Neuronal stem cell (in vitro differentiated cells): Measurements from ENCODE around the gene SLC25A41.
A peak's percentile ranks its signal among the peaks of the same experiment; 100 is the strongest.

Source experiments
- DNase-seq: peaks from one replicate; pipeline ENCODE4 v3.0.0-alpha.2; 2013; ENCODE audit warnings: low spot score
- H2AFZ ChIP-seq: one replicate; pipeline ENCODE4 v1.6.1; 2013; ENCODE audit warnings: mild to moderate bottlenecking, low read length, inconsistent platforms
- H2AK5ac ChIP-seq: 2 replicates; pipeline ENCODE4 v1.6.1; 2013; ENCODE audit warnings: low read depth, mild to moderate bottlenecking, inconsistent platforms, low read length, moderate library complexity, mixed read lengths
- H2BK120ac ChIP-seq: 2 replicates; pipeline ENCODE4 v1.6.1; 2013; ENCODE audit warnings: low read depth, mild to moderate bottlenecking, inconsistent platforms, low read length, moderate library complexity, mixed read lengths
- H2BK12ac ChIP-seq: one replicate; pipeline ENCODE4 v1.6.1; 2013; ENCODE audit warnings: low read length, inconsistent platforms
- H2BK15ac ChIP-seq: 2 replicates; pipeline ENCODE4 v1.6.1; 2013; ENCODE audit warnings: mild to moderate bottlenecking, low read length, inconsistent platforms, mixed read lengths
- H2BK5ac ChIP-seq: one replicate; pipeline ENCODE4 v1.6.1; 2013; ENCODE audit warnings: inconsistent platforms, mild to moderate bottlenecking, low read length, moderate library complexity
- H3K14ac ChIP-seq: one replicate; pipeline ENCODE4 v1.6.1; 2013; ENCODE audit warnings: low read length, inconsistent platforms
- H3K18ac ChIP-seq: 2 replicates; pipeline ENCODE4 v1.6.1; 2013; ENCODE audit warnings: low read length, inconsistent platforms
- H3K23ac ChIP-seq: 2 replicates; pipeline ENCODE4 v1.6.1; 2013; ENCODE audit warnings: low read depth, mild to moderate bottlenecking, mixed read lengths, low read length, inconsistent platforms; ENCODE audit not compliant: poor library complexity
- H3K27ac ChIP-seq: replicated peaks from 3 replicates; pipeline ENCODE4 v1.5.1; 2013; ENCODE audit warnings: low read length, inconsistent platforms
- H3K27me3 ChIP-seq, 3 experiments: 2 replicates each; pipeline ENCODE4 v1.6.1; 2013; ENCODE audit warnings: low read length in 3 of 3, mild to moderate bottlenecking in 2 of 3, inconsistent platforms in 1 of 3, low read depth in 1 of 3, mixed read lengths in 1 of 3, moderate library complexity in 1 of 3; ENCODE audit not compliant: control insufficient read depth in 3 of 3, insufficient read depth in 3 of 3
- H3K36me3 ChIP-seq, 2 donors: replicated peaks in 1 of 2; 2 replicates each; pipeline ENCODE4 v1.6.1; 2013; ENCODE audit warnings: low read length in 2 of 2; ENCODE audit not compliant: control insufficient read depth in 2 of 2, insufficient read depth in 2 of 2
- H3K4ac ChIP-seq: 2 replicates; pipeline ENCODE4 v1.6.1; 2013; ENCODE audit warnings: inconsistent platforms, mild to moderate bottlenecking, low read length, moderate library complexity
- H3K4me1 ChIP-seq, 2 donors: 1 replicate in 1 of 2; 2 replicates in 1 of 2; pipeline ENCODE4 v1.6.1; 2013; ENCODE audit warnings: low read length in 2 of 2, low read depth in 1 of 2; ENCODE audit not compliant: control insufficient read depth in 2 of 2, insufficient read depth in 1 of 2
- H3K4me2 ChIP-seq: one replicate; pipeline ENCODE4 v1.6.1; 2013; ENCODE audit warnings: mild to moderate bottlenecking, low read length, inconsistent platforms; ENCODE audit not compliant: insufficient read depth, poor library complexity, severe bottlenecking
- H3K4me3 ChIP-seq, 2 donors: 2 replicates each; pipeline ENCODE4 v1.5.1; 2013; ENCODE audit warnings: low read length in 2 of 2, mild to moderate bottlenecking in 2 of 2, inconsistent platforms in 1 of 2, moderate library complexity in 1 of 2
- H3K79me1 ChIP-seq: one replicate; pipeline ENCODE4 v1.6.1; 2013; ENCODE audit warnings: low read depth, mild to moderate bottlenecking, inconsistent platforms, low read length, moderate library complexity
- H3K9ac ChIP-seq: one replicate; pipeline ENCODE4 v1.6.1; 2013; ENCODE audit warnings: mild to moderate bottlenecking, low read depth, low read length, inconsistent platforms; ENCODE audit not compliant: poor library complexity
- H3K9me3 ChIP-seq, 2 donors: replicated peaks in 1 of 2; 2 replicates each; pipeline versions ENCODE3 to v1.6.1; 2013; ENCODE audit warnings: low read length in 2 of 2, mild to moderate bottlenecking in 2 of 2, inconsistent platforms in 1 of 2, low read depth in 1 of 2, mixed read lengths in 1 of 2, moderate library complexity in 1 of 2; ENCODE audit not compliant: control insufficient read depth in 2 of 2, insufficient read depth in 1 of 2
- H4K8ac ChIP-seq: one replicate; pipeline ENCODE4 v1.6.1; 2013; ENCODE audit warnings: low read depth, mild to moderate bottlenecking, inconsistent platforms, low read length, moderate library complexity
- H4K91ac ChIP-seq: one replicate; pipeline ENCODE4 v1.6.1; 2013; ENCODE audit warnings: low read length, low read depth, mild to moderate bottlenecking, inconsistent platforms; ENCODE audit not compliant: poor library complexity
- WGBS, 2 donors: extraction: QIAGEN DNeasy Blood & Tissue Kit; methylation state at CpG; one replicate each; pipeline ENCODE4 v1.1.7; 2013; ENCODE audit warnings: missing lambda C conversion rate in 2 of 2, mixed read lengths in 1 of 2; ENCODE audit not compliant: insufficient read length in 2 of 2, insufficient replicate concordance in 1 of 2; ENCODE audit errors: extremely low coverage in 2 of 2; 5-methylcytosine and 5-hydroxymethylcytosine counted together

Gene SLC25A41

GRCh38 chr19:6457958-6458694 is 24.6 kb upstream of the SLC25A41 start:
- Histone ChIP-seq H4K8ac (no peak overlapping the region), H4K91ac (no peak overlapping the region), H2BK120ac (no peak overlapping the region), H3K36me3 (peaks cover 13 to 37% of the 10 kb centered on the region in 2 donors), H3K27ac (no peak overlapping the region), H3K4me1 (peaks cover 5% of the 10 kb centered on the region in 2 donors), H3K14ac (no peak overlapping the region), H2AFZ (no peak overlapping the region), H2BK15ac (no peak overlapping the region), H3K4me3 (peak overlapping the region in 1 of 2 donors; percentile 51), H3K79me1 (peaks cover 6% of the 10 kb centered on the region), H3K4ac (no peak overlapping the region), H3K9ac (no peak overlapping the region), H3K9me3 (peaks cover 12 to 22% of the 10 kb centered on the region in 2 donors), H3K27me3 (peaks cover 0 to 11% (median 7%) of the 10 kb centered on the region in 3 experiments), H3K4me2 (peak overlapping the region; percentile 94), H2BK5ac (peak overlapping the region; percentile 71), H2BK12ac (no peak overlapping the region), H3K23ac (no peak overlapping the region), H2AK5ac (no peak overlapping the region), H3K18ac (no peak overlapping the region)
- no CpG with 5 or more reads among the region's 17 CpGs for WGBS, 2 donors
- DNase-seq: no peak

GRCh38 chr19:6455924-6456323 is 22.4 kb upstream of the SLC25A41 start:
- Histone ChIP-seq H3K4ac (no peak overlapping the region), H3K9me3 (peaks cover 12 to 22% of the 10 kb centered on the region in 2 donors), H3K4me1 (peaks cover 5% of the 10 kb centered on the region in 2 donors), H2AK5ac (no peak overlapping the region), H3K27ac (no peak overlapping the region), H4K91ac (no peak overlapping the region), H3K9ac (peak overlapping the region; percentile 21), H2BK12ac (no peak overlapping the region), H3K27me3 (no peaks in the 10 kb centered on the region), H3K18ac (no peak overlapping the region), H2BK15ac (no peak overlapping the region), H3K79me1 (peaks cover 6% of the 10 kb centered on the region), H2AFZ (no peak overlapping the region), H3K14ac (no peak overlapping the region), H3K23ac (no peak overlapping the region), H4K8ac (no peak overlapping the region), H2BK120ac (no peak overlapping the region), H3K4me3 (no peak overlapping the region), H3K36me3 (peaks cover 21 to 56% of the 10 kb centered on the region in 2 donors), H2BK5ac (no peak overlapping the region), H3K4me2 (no peak overlapping the region)
- DNase-seq: no peak
- WGBS, 2 donors: no CpG with 5 or more reads among the region's 15 CpGs

GRCh38 chr19:6453951-6454565 is 20.5 kb upstream of the SLC25A41 start:
- H2BK5ac ChIP-seq: no peak overlapping the region
- no peak overlapping the region for H4K8ac ChIP-seq
- H2AK5ac ChIP-seq: no peak overlapping the region
- H3K79me1 ChIP-seq: peaks cover 6% of the 10 kb centered on the region
- no peaks in the 10 kb centered on the region for H3K27me3 ChIP-seq
- no peak overlapping the region for H2AFZ ChIP-seq
- no CpG with 5 or more reads among the region's 11 CpGs for WGBS, 2 donors
- H2BK120ac ChIP-seq: no peak overlapping the region
- no peak for DNase-seq
- H3K4me1 ChIP-seq: peaks cover 2 to 5% of the 10 kb centered on the region in 2 donors
- H3K23ac ChIP-seq: no peak overlapping the region
- H2BK12ac ChIP-seq: no peak overlapping the region
- H4K91ac ChIP-seq: no peak overlapping the region
- H2BK15ac ChIP-seq: no peak overlapping the region
- H3K4me2 ChIP-seq: no peak overlapping the region
- H3K4me3 ChIP-seq: no peak overlapping the region
- no peak overlapping the region for H3K14ac ChIP-seq
- H3K36me3 ChIP-seq: peaks cover 21 to 60% of the 10 kb centered on the region in 2 donors
- H3K18ac ChIP-seq: peak overlapping the region; percentile 4
- no peak overlapping the region for H3K9ac ChIP-seq
- H3K27ac ChIP-seq: no peak overlapping the region
- H3K4ac ChIP-seq: no peak overlapping the region
- H3K9me3 ChIP-seq: peaks cover 12 to 22% of the 10 kb centered on the region in 2 donors

GRCh38 chr19:6452899-6453298 is 19.3 kb upstream of the SLC25A41 start:
- Histone ChIP-seq H3K27me3 (no peaks in the 10 kb centered on the region), H3K18ac (no peak overlapping the region), H4K8ac (no peak overlapping the region), H3K14ac (no peak overlapping the region), H2BK5ac (no peak overlapping the region), H2AK5ac (no peak overlapping the region), H2AFZ (no peak overlapping the region), H3K36me3 (peaks cover 21 to 60% of the 10 kb centered on the region in 2 donors), H3K9me3 (peaks cover 12 to 22% of the 10 kb centered on the region in 2 donors), H3K4ac (no peak overlapping the region), H4K91ac (no peak overlapping the region), H3K9ac (no peak overlapping the region), H3K23ac (no peak overlapping the region), H2BK15ac (no peak overlapping the region), H2BK120ac (no peak overlapping the region), H3K4me2 (no peak overlapping the region), H3K4me3 (no peak overlapping the region), H3K79me1 (peaks cover 3% of the 10 kb centered on the region), H3K27ac (no peak overlapping the region), H2BK12ac (no peak overlapping the region), H3K4me1 (no peaks in the 10 kb centered on the region)
- no peak for DNase-seq
- WGBS, 2 donors: no CpG with 5 or more reads among the region's 2 CpGs
